ENCODE measurements around the gene SUCLA2.

Gene SUCLA2

DNA sequence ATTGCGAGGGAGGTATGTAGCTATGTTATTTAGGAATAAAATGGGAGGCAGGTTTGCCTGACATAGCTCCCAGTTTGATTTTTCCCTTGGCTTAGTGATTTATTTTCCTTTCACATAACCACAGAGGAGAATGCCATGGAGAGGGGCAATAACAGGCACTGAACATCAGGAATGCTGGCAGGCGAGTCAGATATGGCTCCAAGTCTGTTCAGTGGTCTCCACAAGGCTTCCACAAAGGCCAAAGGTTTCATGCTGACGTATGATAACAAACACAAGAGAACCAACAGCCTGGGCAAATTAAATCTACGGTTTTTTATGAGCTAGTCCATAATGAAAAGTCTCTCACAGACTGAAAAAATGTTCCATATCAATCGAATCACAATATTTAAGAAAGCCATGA lies 66.7 kb downstream of the SUCLA2 start:
- Histone ChIP-seq H3K9me3 (ENCODE audit: insufficient read depth, low read depth, low read length) (no peaks in the 10 kb centered on the region), H2AFZ (ENCODE audit: low read length) (no peak overlapping the region), H3K4me3 (ENCODE audit: low read length, poor library complexity, severe bottlenecking) (no peak overlapping the region), H3K9ac (ENCODE audit: low read depth, low read length, poor library complexity, severe bottlenecking) (no peak overlapping the region), H3K4me2 (ENCODE audit: low read depth, low read length, poor library complexity, severe bottlenecking) (no peak overlapping the region), H3K4me1 (ENCODE audit: insufficient read depth, low read length, poor library complexity, severe bottlenecking) (peaks cover 11% of the 10 kb centered on the region), H4K20me1 (ENCODE audit: insufficient read depth, low read length, poor library complexity, severe bottlenecking) (no peaks in the 10 kb centered on the region), H3K9me2 (replicated peaks; ENCODE audit: low read depth, low read length) (no peaks in the 10 kb centered on the region), H3K27me3 (ENCODE audit: insufficient read depth, low read length, poor library complexity, severe bottlenecking) (no peaks in the 10 kb centered on the region), H3K79me2 (ENCODE audit: insufficient read depth, low read length) (no peaks in the 10 kb centered on the region), H3F3A (ENCODE audit: low read depth) (no peaks in the 10 kb centered on the region), H3K36me3 (ENCODE audit: insufficient read depth, low read length) (0 out of 2 replicates have a peak, but pooled peaks cover 1% of the 10 kb centered on the region)
- TF ChIP-seq EZH2phosphoT487 (IDR thresholded peaks at IDR 0.05; ENCODE audit: borderline replicate concordance): no peak
- TF ChIP-seq, protein P1, sequence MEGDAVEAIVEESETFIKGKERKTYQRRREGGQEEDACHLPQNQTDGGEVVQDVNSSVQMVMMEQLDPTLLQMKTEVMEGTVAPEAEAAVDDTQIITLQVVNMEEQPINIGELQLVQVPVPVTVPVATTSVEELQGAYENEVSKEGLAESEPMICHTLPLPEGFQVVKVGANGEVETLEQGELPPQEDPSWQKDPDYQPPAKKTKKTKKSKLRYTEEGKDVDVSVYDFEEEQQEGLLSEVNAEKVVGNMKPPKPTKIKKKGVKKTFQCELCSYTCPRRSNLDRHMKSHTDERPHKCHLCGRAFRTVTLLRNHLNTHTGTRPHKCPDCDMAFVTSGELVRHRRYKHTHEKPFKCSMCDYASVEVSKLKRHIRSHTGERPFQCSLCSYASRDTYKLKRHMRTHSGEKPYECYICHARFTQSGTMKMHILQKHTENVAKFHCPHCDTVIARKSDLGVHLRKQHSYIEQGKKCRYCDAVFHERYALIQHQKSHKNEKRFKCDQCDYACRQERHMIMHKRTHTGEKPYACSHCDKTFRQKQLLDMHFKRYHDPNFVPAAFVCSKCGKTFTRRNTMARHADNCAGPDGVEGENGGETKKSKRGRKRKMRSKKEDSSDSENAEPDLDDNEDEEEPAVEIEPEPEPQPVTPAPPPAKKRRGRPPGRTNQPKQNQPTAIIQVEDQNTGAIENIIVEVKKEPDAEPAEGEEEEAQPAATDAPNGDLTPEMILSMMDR (conservative IDR thresholded peaks at IDR 0.05; ENCODE audit: low read length): no peak

DNA sequence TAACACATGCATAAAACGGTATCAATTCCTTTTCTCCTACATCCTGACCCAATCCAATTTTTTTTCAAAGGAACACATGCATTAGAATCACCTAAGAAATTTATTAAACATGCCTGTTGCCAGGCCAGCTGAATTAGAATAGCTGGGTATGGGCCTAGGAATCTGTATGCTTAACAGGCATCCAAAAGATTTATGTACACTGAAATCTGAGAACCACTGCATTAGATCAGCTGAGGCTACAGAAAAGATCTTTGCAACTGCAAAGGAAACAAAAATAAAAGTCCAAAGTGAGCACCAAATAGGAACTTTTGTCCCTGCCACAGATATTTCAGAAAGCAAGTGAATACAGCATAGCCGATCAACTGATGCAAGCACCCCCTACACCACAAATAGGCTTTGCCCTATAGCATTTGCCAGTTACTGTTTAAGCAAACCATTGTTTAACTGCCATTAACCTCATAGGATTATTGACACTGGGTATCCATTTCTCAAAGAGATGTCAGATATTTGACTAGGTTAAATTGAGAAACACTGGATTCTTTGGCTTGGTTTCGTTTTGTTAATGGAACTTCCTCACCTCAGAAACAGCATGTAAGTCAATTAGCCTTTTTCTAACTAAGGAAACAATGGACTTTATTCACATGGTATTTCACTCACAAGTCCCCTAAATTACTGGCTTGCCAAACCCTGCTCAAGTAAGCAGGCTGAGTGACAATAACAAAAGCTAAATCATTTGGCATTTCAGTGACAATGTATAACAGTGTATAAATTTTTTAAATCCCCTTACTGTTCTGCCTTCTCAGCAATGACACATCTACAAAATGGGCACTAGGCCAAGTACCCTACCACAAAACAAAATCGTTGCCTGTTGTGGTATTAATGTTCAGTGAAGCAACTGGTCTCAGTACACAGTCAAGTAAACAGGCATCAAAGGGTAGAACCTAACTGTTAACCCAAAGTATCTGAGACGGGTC lies 67.8 kb downstream of the SUCLA2 start:
- Histone ChIP-seq H3K4me1 (ENCODE audit: insufficient read depth, low read length, poor library complexity, severe bottlenecking) (peaks cover 11% of the 10 kb centered on the region), H3K79me2 (ENCODE audit: insufficient read depth, low read length) (no peaks in the 10 kb centered on the region), H3K4me3 (ENCODE audit: low read length, poor library complexity, severe bottlenecking) (no peak overlapping the region), H3K4me2 (ENCODE audit: low read depth, low read length, poor library complexity, severe bottlenecking) (no peak overlapping the region), H3K9me2 (replicated peaks; ENCODE audit: low read depth, low read length) (no peaks in the 10 kb centered on the region), H3F3A (ENCODE audit: low read depth) (no peaks in the 10 kb centered on the region), H3K36me3 (ENCODE audit: insufficient read depth, low read length) (no peaks in the 10 kb centered on the region), H3K9ac (ENCODE audit: low read depth, low read length, poor library complexity, severe bottlenecking) (no peak overlapping the region), H4K20me1 (ENCODE audit: insufficient read depth, low read length, poor library complexity, severe bottlenecking) (no peaks in the 10 kb centered on the region), H3K27me3 (ENCODE audit: insufficient read depth, low read length, poor library complexity, severe bottlenecking) (no peaks in the 10 kb centered on the region), H3K9me3 (ENCODE audit: insufficient read depth, low read depth, low read length) (no peaks in the 10 kb centered on the region), H2AFZ (ENCODE audit: low read length) (no peak overlapping the region)
- no peak for TF ChIP-seq EZH2phosphoT487 (IDR thresholded peaks at IDR 0.05; ENCODE audit: borderline replicate concordance)
- TF ChIP-seq, protein P1 (conservative IDR thresholded peaks at IDR 0.05; ENCODE audit: low read length): no peak

DNA sequence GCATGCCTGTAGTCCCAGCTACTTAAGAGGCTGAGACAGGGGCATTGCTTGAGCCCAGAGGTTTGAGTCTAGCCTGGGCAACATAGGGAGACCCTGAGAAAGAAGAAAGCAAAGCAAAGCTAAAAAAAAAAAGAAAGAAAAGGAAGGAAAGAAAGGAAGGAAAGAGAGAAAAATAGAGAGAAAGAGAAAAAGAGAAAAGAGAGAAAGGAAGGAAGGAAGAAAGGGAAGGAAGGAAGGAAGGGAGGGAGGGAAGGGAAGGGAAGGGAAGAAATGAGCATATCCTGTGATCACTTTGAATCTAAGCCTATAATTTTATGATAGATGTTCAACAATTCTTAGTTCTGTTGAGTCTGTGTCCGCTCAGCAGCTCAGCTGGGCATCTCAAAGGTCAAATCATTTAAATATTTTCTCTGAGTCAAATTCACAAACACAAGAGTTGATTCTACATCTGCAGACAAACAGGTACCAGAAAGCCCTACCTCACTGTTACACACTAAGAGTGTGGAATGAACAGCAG lies 70.4 kb downstream of the SUCLA2 start:
- H2AFZ ChIP-seq (ENCODE audit: low read length): no peak overlapping the region
- no peaks in the 10 kb centered on the region for H4K20me1 ChIP-seq (ENCODE audit: insufficient read depth, low read length, poor library complexity, severe bottlenecking)
- no peaks in the 10 kb centered on the region for H3K9me3 ChIP-seq (ENCODE audit: insufficient read depth, low read depth, low read length)
- no peaks in the 10 kb centered on the region for H3K9me2 ChIP-seq (replicated peaks; ENCODE audit: low read depth, low read length)
- no peaks in the 10 kb centered on the region for H3K36me3 ChIP-seq (ENCODE audit: insufficient read depth, low read length)
- no peaks in the 10 kb centered on the region for H3F3A ChIP-seq (ENCODE audit: low read depth)
- no peaks in the 10 kb centered on the region for H3K79me2 ChIP-seq (ENCODE audit: insufficient read depth, low read length)
- peaks cover 11% of the 10 kb centered on the region for H3K4me1 ChIP-seq (ENCODE audit: insufficient read depth, low read length, poor library complexity, severe bottlenecking)
- H3K4me2 ChIP-seq (ENCODE audit: low read depth, low read length, poor library complexity, severe bottlenecking): no peak overlapping the region
- no peaks in the 10 kb centered on the region for H3K27me3 ChIP-seq (ENCODE audit: insufficient read depth, low read length, poor library complexity, severe bottlenecking)
- no peak for TF ChIP-seq EZH2phosphoT487 (IDR thresholded peaks at IDR 0.05; ENCODE audit: borderline replicate concordance)
- TF ChIP-seq, protein P1 (conservative IDR thresholded peaks at IDR 0.05; ENCODE audit: low read length): no peak
- no peak overlapping the region for H3K4me3 ChIP-seq (ENCODE audit: low read length, poor library complexity, severe bottlenecking)
- H3K9ac ChIP-seq (ENCODE audit: low read depth, low read length, poor library complexity, severe bottlenecking): no peak overlapping the region

All from Loucy (cell line).